Keratinocyte (primary cell): Measurements from ENCODE around the gene GOLGA6B. TPM values are rescaled to one million over a fixed set of nuclear protein-coding genes. Genes with fewer than 3 reads are reported as not detected.

ENCODE experiments used
- DNase-seq: peaks from one replicate; pipeline ENCODE4 v3.0.0-alpha.2; 2011; ENCODE audit warnings: low read depth, missing footprints, low spot score
- FAIRE-seq: peaks from 2 replicates; lab custom pipeline; 2011; peaks lifted over from hg19 to GRCh38; lab: Jason Lieb, UNC
- H2AFZ ChIP-seq: 2 replicates; pipeline ENCODE4 v1.6.0; 2012; ENCODE audit warnings: low read length, control low read depth, inconsistent platforms; ENCODE audit not compliant: control insufficient read depth
- H3K27ac ChIP-seq: 2 replicates; pipeline ENCODE4 v1.5.1; 2011; ENCODE audit warnings: low read length; ENCODE audit not compliant: control insufficient read depth, insufficient read depth
- H3K27me3 ChIP-seq: 3 replicates; pipeline ENCODE4 v1.6.0; 2011; ENCODE audit warnings: low read length; ENCODE audit not compliant: control insufficient read depth, insufficient read depth; ENCODE audit errors: extremely low read depth
- H3K36me3 ChIP-seq, 2 experiments: 2 replicates in 1 of 2; 3 replicates in 1 of 2; pipeline ENCODE4 v1.5.1; 2011; ENCODE audit warnings: low read length in 2 of 2, mild to moderate bottlenecking in 1 of 2; ENCODE audit not compliant: control insufficient read depth in 2 of 2, insufficient read depth in 2 of 2; ENCODE audit errors: extremely low read depth in 1 of 2
- H3K4me1 ChIP-seq: 3 replicates; pipeline ENCODE4 v1.5.1; 2011; ENCODE audit warnings: low read length; ENCODE audit not compliant: control insufficient read depth, insufficient read depth; ENCODE audit errors: extremely low read depth
- H3K4me2 ChIP-seq: 3 replicates; pipeline ENCODE4 v1.6.0; 2011; ENCODE audit warnings: low read depth, low read length; ENCODE audit not compliant: control insufficient read depth, insufficient read depth; ENCODE audit errors: extremely low read depth
- H3K4me3 ChIP-seq, 3 experiments: fragments of 200-600 bp in 1 of 3; sonication (generic) in 1 of 3; 2 replicates in 2 of 3; 3 replicates in 1 of 3; pipeline ENCODE4 v1.5.1; 2011 to 2016; ENCODE audit warnings: low read length in 3 of 3, mild to moderate bottlenecking in 3 of 3, control low read depth in 2 of 3, inconsistent platforms in 1 of 3, low read depth in 1 of 3, mixed read lengths in 1 of 3, mixed run types in 1 of 3, moderate library complexity in 1 of 3; ENCODE audit not compliant: control insufficient read depth in 2 of 3, insufficient read depth in 2 of 3; ENCODE audit errors: extremely low read depth in 1 of 3
- H3K79me2 ChIP-seq: 2 replicates; pipeline ENCODE4 v1.6.0; 2012; ENCODE audit warnings: low read length; ENCODE audit not compliant: control insufficient read depth, insufficient read depth
- H3K9ac ChIP-seq: 3 replicates; pipeline ENCODE4 v1.6.0; 2011; ENCODE audit warnings: low read length; ENCODE audit not compliant: control insufficient read depth, insufficient read depth; ENCODE audit errors: extremely low read depth
- H3K9me1 ChIP-seq: 3 replicates; pipeline ENCODE4 v1.6.0; 2011; ENCODE audit warnings: low read length; ENCODE audit not compliant: control insufficient read depth, insufficient read depth; ENCODE audit errors: extremely low read depth
- H3K9me3 ChIP-seq: 2 replicates; pipeline ENCODE4 v1.5.1; 2012; ENCODE audit warnings: low read depth, low read length; ENCODE audit not compliant: control insufficient read depth
- H4K20me1 ChIP-seq: 3 replicates; pipeline ENCODE4 v1.6.0; 2011; ENCODE audit warnings: low read length; ENCODE audit not compliant: control insufficient read depth, insufficient read depth; ENCODE audit errors: extremely low read depth
- CTCF ChIP-seq, 3 experiments: IDR thresholded peaks in 1 of 3; conservative IDR thresholded peaks in 1 of 3; optimal IDR thresholded peaks in 1 of 3; 2 replicates in 2 of 3; 3 replicates in 1 of 3; pipeline versions ENCODE3 to v1.5.1; 2011; ENCODE audit warnings: low read length in 3 of 3, mild to moderate bottlenecking in 3 of 3, moderate library complexity in 2 of 3, control low read depth in 1 of 3, inconsistent platforms in 1 of 3; ENCODE audit not compliant: insufficient read depth in 2 of 3; ENCODE audit errors: extremely low read depth in 1 of 3
- EZH2 ChIP-seq: IDR thresholded peaks from one replicate; pipeline ENCODE4 v1.6.1; 2012; ENCODE audit warnings: inconsistent platforms, mild to moderate bottlenecking, low read length, moderate library complexity
- dilution Hi-C: fragments of 300-500 bp; cut with MboI; formaldehyde crosslinking; loops from one replicate; pipeline ENCODE4 v1.7.0; 2020; ENCODE audit warnings: low sequenced_read_pairs; ENCODE audit not compliant: extremely low pct_ligation_motif_present
- polyA plus RNA-seq, 5 experiments: library from polyadenylated mRNA; depleted of rRNA in 3 of 5; stranded (reverse) in 3 of 5; stranded (forward) in 1 of 5; unstranded in 1 of 5; fragments of >200 nt; gene quantifications; 1 replicate in 1 of 5; 2 replicates in 3 of 5; 3 replicates in 1 of 5; pipeline versions ENCODE4 v1.2.1 to v1.2.3, GENCODE V29; 2011 to 2012; ENCODE audit warnings: missing spikeins in 2 of 5, low read depth in 1 of 5, low replicate concordance in 1 of 5

Gene GOLGA6B
- polyA plus RNA-seq, 1 donor (not counting 4 experiments of a cell fraction or from before 2014, with no cell fraction given): not detected

GRCh38 chr15:72680931-72681330 is 26.4 kb downstream of the GOLGA6B start:
- peaks cover 4% of the 10 kb centered on the region for H3K4me1 ChIP-seq
- no peak for DNase-seq
- no peak overlapping the region for H3K4me3 ChIP-seq
- no peak overlapping the region for H3K9ac ChIP-seq
- H3K36me3 ChIP-seq: no peaks in the 10 kb centered on the region
- TF ChIP-seq EZH2 (no peak), CTCF (optimal IDR thresholded peaks at IDR 0.05 in 1 of 3, IDR thresholded peaks at IDR 0.05 in 1 of 3, conservative IDR thresholded peaks at IDR 0.05 in 1 of 3; ENCODE audit: extremely low read depth in 1 of 3, insufficient read depth in 2 of 3, low read length in 3 of 3) (no peak)
- no peaks in the 10 kb centered on the region for H4K20me1 ChIP-seq
- no peak overlapping the region for H3K27ac ChIP-seq
- no peaks in the 10 kb centered on the region for H3K9me3 ChIP-seq
- H3K4me2 ChIP-seq: no peak overlapping the region
- dilution Hi-C loops: no loop called here
- no peaks in the 10 kb centered on the region for H3K79me2 ChIP-seq
- H2AFZ ChIP-seq: no peak overlapping the region
- FAIRE-seq: no peak
- H3K9me1 ChIP-seq: no peaks in the 10 kb centered on the region
- H3K27me3 ChIP-seq: peaks cover 4% of the 10 kb centered on the region

GRCh38 chr15:72682772-72683171 is 28.3 kb downstream of the GOLGA6B start:
- no peaks in the 10 kb centered on the region for H3K79me2 ChIP-seq
- H3K9me3 ChIP-seq: no peaks in the 10 kb centered on the region
- no peak overlapping the region for H3K9ac ChIP-seq
- H3K27me3 ChIP-seq: peaks cover 4% of the 10 kb centered on the region
- H3K4me2 ChIP-seq: no peak overlapping the region
- H2AFZ ChIP-seq: no peak overlapping the region
- no peak overlapping the region for H3K4me3 ChIP-seq
- H3K36me3 ChIP-seq: no peaks in the 10 kb centered on the region
- TF ChIP-seq EZH2: no peak
- TF ChIP-seq CTCF (optimal IDR thresholded peaks at IDR 0.05 in 1 of 3, IDR thresholded peaks at IDR 0.05 in 1 of 3, conservative IDR thresholded peaks at IDR 0.05 in 1 of 3; ENCODE audit: extremely low read depth in 1 of 3, insufficient read depth in 2 of 3, low read length in 3 of 3): no peak
- dilution Hi-C loops: no loop called here
- DNase-seq (no peak), FAIRE-seq (no peak)
- no peak overlapping the region for H3K27ac ChIP-seq
- H3K4me1 ChIP-seq: peaks cover 4% of the 10 kb centered on the region
- no peaks in the 10 kb centered on the region for H3K9me1 ChIP-seq
- H4K20me1 ChIP-seq: no peaks in the 10 kb centered on the region
